CD4-positive, alpha-beta memory T cell (primary cell): ENCODE measurements around the gene PSMG1. TPM values are rescaled to one million over a fixed set of nuclear protein-coding genes. Genes with fewer than 3 reads are reported as not detected.

Experiments
- CTCF ChIA-PET: fragments of 350-600 bp; sonication (Branson Sonifier 250); formaldehyde crosslinking; loops from one replicate; lab custom pipeline; 2021; ENCODE audit warnings: inconsistent platforms; ENCODE audit not compliant: partially characterized antibody; lab: Charles Lee
- POLR2A ChIA-PET: fragments of 350-600 bp; sonication (Branson Sonifier 250); formaldehyde crosslinking; loops from one replicate; lab custom pipeline; 2021; ENCODE audit not compliant: partially characterized antibody; lab: Charles Lee
- DNase-seq, 5 donors: peaks; one replicate each; pipeline versions ENCODE4 v3.0.0 to v3.0.0-alpha.2; 2020 to 2022; ENCODE audit warnings: mixed read lengths in 1 of 5
- H3K27ac ChIP-seq: one replicate; pipeline ENCODE4 v1.7.0; 2013; ENCODE audit warnings: low read depth, low read length
- H3K27me3 ChIP-seq: 2 replicates; pipeline ENCODE4 v1.7.0; 2013; ENCODE audit warnings: mild to moderate bottlenecking, low read length, moderate library complexity; ENCODE audit not compliant: insufficient read depth
- H3K36me3 ChIP-seq: 2 replicates; pipeline ENCODE4 v1.7.0; 2013; ENCODE audit warnings: mild to moderate bottlenecking, low read length, moderate library complexity; ENCODE audit not compliant: insufficient read depth
- H3K4me1 ChIP-seq: 2 replicates; pipeline ENCODE4 v1.7.0; 2013; ENCODE audit warnings: mild to moderate bottlenecking, low read length, moderate library complexity; ENCODE audit not compliant: insufficient read depth
- H3K4me3 ChIP-seq, 2 donors: one replicate each; pipeline ENCODE4 v1.7.0; 2013; ENCODE audit warnings: low read length in 2 of 2, mild to moderate bottlenecking in 1 of 2
- H3K9me3 ChIP-seq, 2 donors: one replicate each; pipeline ENCODE4 v1.7.0; 2013; ENCODE audit warnings: low read length in 2 of 2, control low read depth in 1 of 2; ENCODE audit not compliant: control insufficient read depth in 1 of 2
- H3K27ac Mint-ChIP-seq, 7 donors: one replicate each; pipeline ENCODE4 v1.8.0; 2020 to 2021; ENCODE audit warnings: mixed read lengths in 7 of 7, mild to moderate bottlenecking in 6 of 7, inconsistent platforms in 3 of 7, moderate library complexity in 3 of 7
- H3K27me3 Mint-ChIP-seq, 2 donors: one replicate each; pipeline ENCODE4 v1.8.0; 2020 to 2021; ENCODE audit warnings: mixed read lengths in 2 of 2
- H3K36me3 Mint-ChIP-seq, 2 donors: one replicate each; pipeline ENCODE4 v1.8.0; 2020 to 2021; ENCODE audit warnings: mixed read lengths in 2 of 2, inconsistent platforms in 1 of 2, mild to moderate bottlenecking in 1 of 2
- H3K4me1 Mint-ChIP-seq, 4 donors: one replicate each; pipeline ENCODE4 v1.8.0; 2020 to 2021; ENCODE audit warnings: mixed read lengths in 4 of 4, mild to moderate bottlenecking in 1 of 4
- H3K4me3 Mint-ChIP-seq, 8 donors: one replicate each; pipeline ENCODE4 v1.8.0; 2020 to 2021; ENCODE audit warnings: mixed read lengths in 8 of 8, mild to moderate bottlenecking in 7 of 8, moderate library complexity in 6 of 8, inconsistent platforms in 3 of 8
- H3K9me3 Mint-ChIP-seq, 8 donors: one replicate each; pipeline ENCODE4 v1.8.0; 2020 to 2021; ENCODE audit warnings: mixed read lengths in 8 of 8, mild to moderate bottlenecking in 5 of 8, inconsistent platforms in 3 of 8, moderate library complexity in 1 of 8
- intact Hi-C: fragments of 100-400 bp; cut with micrococcal nuclease; formaldehyde crosslinking; loops from one replicate; pipeline ENCODE4 v1.15.1; 2023
- polyA plus RNA-seq, 2 donors: library from polyadenylated mRNA; unstranded; fragments of 300-500 nt; fragmentation: Illumina TruSeq; gene quantifications; one replicate each; pipeline ENCODE4 v1.2.3, GENCODE V29; 2021
- total RNA-seq, 2 experiments: library from RNA; stranded (reverse); gene quantifications; one replicate each; pipeline ENCODE4 v1.2.3, GENCODE V29; 2021

PSMG1 gene
- total and polyA plus RNA-seq, 4 experiments from 2014 or later: 17.2 to 45.3 (median 30.9) TPM

GRCh38 chr21:39204134-39204533 lies 20.9 kb upstream of the PSMG1 start:
- no peaks in the 10 kb centered on the region for H3K9me3 ChIP-seq
- H3K9me3 Mint-ChIP-seq: no peaks in the 10 kb centered on the region
- no peaks in the 10 kb centered on the region for H3K27me3 ChIP-seq
- H3K36me3 Mint-ChIP-seq: peaks cover 49 to 59% of the 10 kb centered on the region in 2 donors
- H3K4me3 Mint-ChIP-seq: no peak overlapping the region
- intact Hi-C loops: no loop called here
- ChIA-PET CTCF (interaction anchor here (1.3 kb wide), 1 partner anchor 14 kb away, joined by 3 read pairs; no protein-coding TSS in a partner anchor), POLR2A (interaction anchor here (2.0 kb wide), 1 partner anchor 21 kb away, joined by 7 read pairs; the partner anchor contains the start of gene PSMG1)
- H3K36me3 ChIP-seq: peaks cover 43% of the 10 kb centered on the region
- no peak for DNase-seq
- H3K27ac Mint-ChIP-seq: no peak overlapping the region
- H3K27me3 Mint-ChIP-seq: no peaks in the 10 kb centered on the region
- no peak overlapping the region for H3K4me3 ChIP-seq
- H3K27ac ChIP-seq: no peak overlapping the region
- H3K4me1 ChIP-seq: peaks cover 5% of the 10 kb centered on the region
- peaks cover 2 to 18% (median 10%) of the 10 kb centered on the region in 4 donors for H3K4me1 Mint-ChIP-seq

GRCh38 chr21:39198800-39199199 lies 15.5 kb upstream of the PSMG1 start:
- Histone ChIP-seq H3K4me3 (no peak overlapping the region), H3K4me1 (peaks cover 7% of the 10 kb centered on the region), H3K27me3 (no peaks in the 10 kb centered on the region), H3K27ac (no peak overlapping the region), H3K9me3 (no peaks in the 10 kb centered on the region), H3K36me3 (peaks cover 53% of the 10 kb centered on the region)
- no peaks in the 10 kb centered on the region for H3K9me3 Mint-ChIP-seq
- H3K27me3 Mint-ChIP-seq: no peaks in the 10 kb centered on the region
- CTCF ChIA-PET: interaction anchor here (1.5 kb wide), 1 partner anchor 15 kb away, joined by 6 read pairs; the partner anchor contains the start of gene PSMG1
- peaks cover 49 to 67% of the 10 kb centered on the region in 2 donors for H3K36me3 Mint-ChIP-seq
- no peak overlapping the region for H3K4me3 Mint-ChIP-seq
- intact Hi-C loops: no loop called here
- POLR2A ChIA-PET: no interaction called here
- H3K4me1 Mint-ChIP-seq: peaks cover 21 to 31% (median 22%) of the 10 kb centered on the region in 4 donors
- peak overlapping the region in 1 of 7 donors; percentile 80 for H3K27ac Mint-ChIP-seq
- DNase-seq: no peak

- peaks cover 21 to 31% (median 22%) of the 10 kb centered on the region in 4 donors for H3K4me1 Mint-ChIP-seq
- Histone ChIP-seq H3K27ac (no peak overlapping the region), H3K4me1 (peaks cover 7% of the 10 kb centered on the region), H3K36me3 (peaks cover 53% of the 10 kb centered on the region), H3K9me3 (no peaks in the 10 kb centered on the region), H3K27me3 (no peaks in the 10 kb centered on the region), H3K4me3 (no peak overlapping the region)
- intact Hi-C loops: no loop called here
- H3K27me3 Mint-ChIP-seq: no peaks in the 10 kb centered on the region
- H3K4me3 Mint-ChIP-seq: no peak overlapping the region
- DNase-seq: no peak
- ChIA-PET CTCF (interaction anchor here (0.7 to 1.5 kb wide), 2 partner anchors 14 to 21 kb away, joined by 3 to 6 read pairs; partner anchors contain the start of gene PSMG1), POLR2A (no interaction called here)
- peaks cover 45 to 62% of the 10 kb centered on the region in 2 donors for H3K36me3 Mint-ChIP-seq
- no peaks in the 10 kb centered on the region for H3K9me3 Mint-ChIP-seq
- H3K27ac Mint-ChIP-seq: peak overlapping the region in 6 of 7 donors; percentile 14 to 45 (median 28)
Measured at GRCh38 chr21:39197448-39198233, 14.4 kb upstream of the PSMG1 start.

- intact Hi-C loops: no loop called here
- peak overlapping the region in 6 of 8 donors; percentile 40 to 71 (median 63) for H3K4me3 Mint-ChIP-seq
- Histone ChIP-seq H3K27ac (peak overlapping the region; percentile 7), H3K27me3 (no peaks in the 10 kb centered on the region), H3K9me3 (no peaks in the 10 kb centered on the region), H3K4me1 (peaks cover 7% of the 10 kb centered on the region), H3K36me3 (peaks cover 49% of the 10 kb centered on the region), H3K4me3 (no peak overlapping the region)
- peaks cover 21 to 31% (median 22%) of the 10 kb centered on the region in 4 donors for H3K4me1 Mint-ChIP-seq
- no peak for DNase-seq
- peak overlapping the region; percentile 32 to 89 (median 72) for H3K27ac Mint-ChIP-seq
- H3K27me3 Mint-ChIP-seq: no peaks in the 10 kb centered on the region
- ChIA-PET POLR2A (interaction anchor here (1.2 kb wide), 1 partner anchor 14 kb away, joined by 3 read pairs; the partner anchor contains the start of gene PSMG1), CTCF (no interaction called here)
- no peaks in the 10 kb centered on the region for H3K9me3 Mint-ChIP-seq
- peaks cover 44 to 57% of the 10 kb centered on the region in 2 donors for H3K36me3 Mint-ChIP-seq
Measured at GRCh38 chr21:39196838-39197237, 13.6 kb upstream of the PSMG1 start.

- H3K36me3 ChIP-seq: peaks cover 47% of the 10 kb centered on the region
- no peaks in the 10 kb centered on the region for H3K9me3 ChIP-seq
- H3K4me1 ChIP-seq: peaks cover 7% of the 10 kb centered on the region
- no peaks in the 10 kb centered on the region for H3K9me3 Mint-ChIP-seq
- H3K4me3 ChIP-seq: no peak overlapping the region
- ChIA-PET POLR2A (interaction anchor here (1.2 kb wide), 1 partner anchor 13 kb away, joined by 3 read pairs; the partner anchor contains the start of gene PSMG1), CTCF (no interaction called here)
- peak overlapping the region; percentile 7 for H3K27ac ChIP-seq
- peak overlapping the region; percentile 32 to 89 (median 70) for H3K27ac Mint-ChIP-seq
- H3K27me3 ChIP-seq: no peaks in the 10 kb centered on the region
- peak overlapping the region; percentile 14 to 74 (median 63) for H3K4me3 Mint-ChIP-seq
- DNase-seq: no peak
- peaks cover 18 to 31% (median 22%) of the 10 kb centered on the region in 4 donors for H3K4me1 Mint-ChIP-seq
- intact Hi-C loops: no loop called here
- H3K36me3 Mint-ChIP-seq: peaks cover 40 to 53% of the 10 kb centered on the region in 2 donors
- no peaks in the 10 kb centered on the region for H3K27me3 Mint-ChIP-seq
Measured at GRCh38 chr21:39196310-39196709, 13.1 kb upstream of the PSMG1 start.

GRCh38 chr21:39193380-39193779 lies 10.1 kb upstream of the PSMG1 start:
- peaks cover 23% of the 10 kb centered on the region for H3K36me3 ChIP-seq
- CTCF ChIA-PET: no interaction called here
- H3K27me3 Mint-ChIP-seq: no peaks in the 10 kb centered on the region
- no peaks in the 10 kb centered on the region for H3K27me3 ChIP-seq
- POLR2A ChIA-PET: no interaction called here
- no peak overlapping the region for H3K4me3 Mint-ChIP-seq
- H3K36me3 Mint-ChIP-seq: peaks cover 23 to 36% of the 10 kb centered on the region in 2 donors
- DNase-seq: no peak
- no peak overlapping the region for H3K27ac ChIP-seq
- no peak overlapping the region for H3K4me3 ChIP-seq
- H3K4me1 ChIP-seq: peaks cover 7% of the 10 kb centered on the region
- intact Hi-C loops: no loop called here
- H3K9me3 ChIP-seq: no peaks in the 10 kb centered on the region
- peaks cover 19 to 40% (median 21%) of the 10 kb centered on the region in 4 donors for H3K4me1 Mint-ChIP-seq
- no peaks in the 10 kb centered on the region for H3K9me3 Mint-ChIP-seq
- H3K27ac Mint-ChIP-seq: peak overlapping the region in 1 of 7 donors; percentile 9
